Epithelial cell of proximal tubule (primary cell): ENCODE measurements around the gene TRIM26. TPM values are rescaled to one million over a fixed set of nuclear protein-coding genes. Genes with fewer than 3 reads are reported as not detected.
"Not testable (repeated sequence)": the region's sequence is repeated elsewhere in the genome, so short reads cannot be mapped to it uniquely, and the experiment has no call there.

Source experiments
- DNase-seq: peaks from one replicate; pipeline ENCODE4 v3.0.0-alpha.2; 2011; ENCODE audit warnings: low read depth
- H3K4me3 ChIP-seq: 2 replicates; pipeline ENCODE4 v1.5.1; 2011; ENCODE audit warnings: low read depth, mild to moderate bottlenecking, low read length
- CTCF ChIP-seq: conservative IDR thresholded peaks from 2 replicates; pipeline ENCODE4 v1.5.1; 2012; ENCODE audit warnings: low read depth, mild to moderate bottlenecking, low read length
- total RNA-seq: library from RNA; depleted of rRNA; stranded (reverse); fragments of >200 nt; gene quantifications from 2 replicates; pipeline ENCODE4 v1.2.3, GENCODE V29; 2015

The TRIM26 gene
- total RNA-seq, 1 donor from 2014 or later: 14.7 TPM

GRCh38 chr6:30234356-30234755, 21.1 kb upstream of the TRIM26 start:
- no peak for DNase-seq
- H3K4me3 ChIP-seq: no peak overlapping the region
- TF ChIP-seq CTCF: no peak

- no peak for TF ChIP-seq CTCF
- H3K4me3 ChIP-seq: no peak overlapping the region
- no peak for DNase-seq
Measured at GRCh38 chr6:30231067-30231466, 17.9 kb upstream of the TRIM26 start.

GRCh38 chr6:30227763-30228487, 14.7 kb upstream of the TRIM26 start:
- H3K4me3 ChIP-seq: no peak overlapping the region
- no peak for TF ChIP-seq CTCF
- DNase-seq: no peak

- no peak for TF ChIP-seq CTCF
- H3K4me3 ChIP-seq: no peak overlapping the region
- no peak for DNase-seq
Measured at GRCh38 chr6:30227242-30227722, 14.1 kb upstream of the TRIM26 start.

GRCh38 chr6:30223339-30223738, 10.1 kb upstream of the TRIM26 start:
- TF ChIP-seq CTCF: no peak
- no peak overlapping the region for H3K4me3 ChIP-seq
- DNase-seq: no peak

- not testable (repeated sequence) for H3K4me3 ChIP-seq, DNase-seq
Measured at GRCh38 chr6:30221956-30222355, 8.8 kb upstream of the TRIM26 start.

- not testable (repeated sequence) for DNase-seq, H3K4me3 ChIP-seq
Measured at GRCh38 chr6:30221395-30221794, 8.2 kb upstream of the TRIM26 start.

GRCh38 chr6:30219244-30219643, 6.0 kb upstream of the TRIM26 start:
- no peak for DNase-seq
- peak; percentile 96 for TF ChIP-seq CTCF
- H3K4me3 ChIP-seq: no peak overlapping the region
